C4-2B (cell line): ENCODE results near the gene PPP3R1.

Experiments used
- ZFX ChIP-seq: fragments of 450-650 bp; IDR thresholded peaks from 2 replicates; pipeline ENCODE4 v1.6.1; 2017
- TF ChIP-seq, protein P1 (sequence below): fragments of 450-650 bp; conservative IDR thresholded peaks from 2 replicates; pipeline ENCODE4 v1.5.1; 2017; ENCODE audit warnings: mild to moderate bottlenecking

- TF ChIP-seq, protein P1, sequence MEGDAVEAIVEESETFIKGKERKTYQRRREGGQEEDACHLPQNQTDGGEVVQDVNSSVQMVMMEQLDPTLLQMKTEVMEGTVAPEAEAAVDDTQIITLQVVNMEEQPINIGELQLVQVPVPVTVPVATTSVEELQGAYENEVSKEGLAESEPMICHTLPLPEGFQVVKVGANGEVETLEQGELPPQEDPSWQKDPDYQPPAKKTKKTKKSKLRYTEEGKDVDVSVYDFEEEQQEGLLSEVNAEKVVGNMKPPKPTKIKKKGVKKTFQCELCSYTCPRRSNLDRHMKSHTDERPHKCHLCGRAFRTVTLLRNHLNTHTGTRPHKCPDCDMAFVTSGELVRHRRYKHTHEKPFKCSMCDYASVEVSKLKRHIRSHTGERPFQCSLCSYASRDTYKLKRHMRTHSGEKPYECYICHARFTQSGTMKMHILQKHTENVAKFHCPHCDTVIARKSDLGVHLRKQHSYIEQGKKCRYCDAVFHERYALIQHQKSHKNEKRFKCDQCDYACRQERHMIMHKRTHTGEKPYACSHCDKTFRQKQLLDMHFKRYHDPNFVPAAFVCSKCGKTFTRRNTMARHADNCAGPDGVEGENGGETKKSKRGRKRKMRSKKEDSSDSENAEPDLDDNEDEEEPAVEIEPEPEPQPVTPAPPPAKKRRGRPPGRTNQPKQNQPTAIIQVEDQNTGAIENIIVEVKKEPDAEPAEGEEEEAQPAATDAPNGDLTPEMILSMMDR: no peak
- TF ChIP-seq ZFX: no peak
Observed at GRCh38 chr2:68284896-68285295, 32.6 kb upstream of the PPP3R1 start.
